GM19238 (cell line): ENCODE results near the gene OR5K1.

Experiments used
- DNase-seq: peaks from one replicate; pipeline ENCODE4 v3.0.0; 2011; ENCODE audit warnings: low spot score; ENCODE audit not compliant: insufficient read length

Gene OR5K1

GRCh38 chr3:98462901-98463300, at the start of gene OR5K1:
TSS of gene OR5K1 (plus strand) at chr3:98463201. CDS start at chr3:98469577, 6,376 bp downstream.
- DNase-seq, result no peak

- no peak for DNase-seq
Measured at GRCh38 chr3:98432575-98432974, 30.4 kb upstream of the OR5K1 start.

- no peak for DNase-seq
Measured at GRCh38 chr3:98433764-98434163, 29.2 kb upstream of the OR5K1 start.

- DNase-seq, result no peak
Measured at GRCh38 chr3:98434412-98434811, 28.6 kb upstream of the OR5K1 start.

GRCh38 chr3:98440283-98440682, 22.7 kb upstream of the OR5K1 start:
- DNase-seq, result no peak

- DNase-seq, result no peak
Measured at GRCh38 chr3:98445949-98446406, 17.0 kb upstream of the OR5K1 start.

- DNase-seq, result no peak
Measured at GRCh38 chr3:98449606-98450193, 13.3 kb upstream of the OR5K1 start.

GRCh38 chr3:98450372-98450771, 12.6 kb upstream of the OR5K1 start:
- no peak for DNase-seq

GRCh38 chr3:98453827-98454226, 9.2 kb upstream of the OR5K1 start:
- DNase-seq, result no peak

- DNase-seq, result no peak
Measured at GRCh38 chr3:98454929-98455328, 8.1 kb upstream of the OR5K1 start.

GRCh38 chr3:98457543-98457942, 5.5 kb upstream of the OR5K1 start:
- no peak for DNase-seq

- no peak for DNase-seq
Measured at GRCh38 chr3:98460220-98460619, 2.8 kb upstream of the OR5K1 start.

GRCh38 chr3:98482717-98483482, 19.9 kb downstream of the OR5K1 start:
- DNase-seq, result no peak

GRCh38 chr3:98483626-98484025, 20.6 kb downstream of the OR5K1 start:
- DNase-seq, result no peak

- DNase-seq, result no peak
Measured at GRCh38 chr3:98497381-98497780, 34.4 kb downstream of the OR5K1 start, which contains the start of gene OR5K2. TSS of gene OR5K2 (plus strand) at chr3:98497681. CDS start at chr3:98497681, 0 bp downstream.

GRCh38 chr3:98500019-98500418, 37.0 kb downstream of the OR5K1 start:
- DNase-seq, result no peak

- no peak for DNase-seq
Measured at GRCh38 chr3:98501270-98501669, 38.3 kb downstream of the OR5K1 start.

GRCh38 chr3:98501863-98502576, 39.0 kb downstream of the OR5K1 start:
- no peak for DNase-seq

GRCh38 chr3:98504539-98504938, 41.5 kb downstream of the OR5K1 start:
- DNase-seq, result no peak

GRCh38 chr3:98508582-98508981, 45.6 kb downstream of the OR5K1 start:
- no peak for DNase-seq

- no peak for DNase-seq
Measured at GRCh38 chr3:98512576-98512975, 49.6 kb downstream of the OR5K1 start.

GRCh38 chr3:98513091-98513511, 50.1 kb downstream of the OR5K1 start:
- no peak for DNase-seq
